ENCODE data around the gene S1PR3.

S1PR3 gene

DNA sequence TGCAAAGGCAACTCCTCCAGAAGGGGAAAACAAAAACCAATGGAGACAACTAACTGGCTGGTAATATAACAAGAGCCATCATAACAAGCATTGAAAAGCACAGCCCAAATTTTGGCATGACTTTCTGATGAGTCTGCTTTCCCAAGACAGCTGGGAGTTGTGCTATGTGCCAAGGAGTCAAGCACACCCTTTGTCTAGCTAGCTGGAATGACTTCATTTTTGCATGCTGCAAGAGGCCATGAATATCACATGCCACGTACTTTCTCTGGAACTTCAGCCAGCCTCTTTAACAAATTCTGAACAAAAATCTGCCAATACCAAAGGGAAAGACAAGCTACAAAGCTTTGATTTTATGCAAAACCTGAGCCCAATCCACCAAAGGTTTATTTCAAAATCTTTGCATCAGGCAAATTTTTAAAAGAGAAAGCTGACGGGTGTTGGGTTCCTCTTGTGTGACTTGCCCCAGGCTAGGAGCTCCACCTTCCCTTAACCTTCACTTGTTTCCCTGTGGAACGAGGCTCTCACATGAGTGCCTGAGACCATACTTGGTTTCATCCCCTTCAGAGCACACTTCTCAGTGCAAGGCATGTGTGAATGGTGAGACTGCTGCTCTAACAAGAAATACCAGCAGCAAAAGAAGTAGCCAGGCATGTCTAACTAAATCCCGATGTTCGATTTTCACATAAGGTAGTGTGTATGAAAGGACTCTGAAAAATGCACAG lies 47.3 kb downstream of the S1PR3 start:
- DNase-seq (ENCODE audit: low spot score): peak; percentile 10

- DNase-seq (ENCODE audit: low spot score): no peak
Observed at GRCh38 chr9:89039104-89039465, 47.8 kb downstream of the S1PR3 start.

GRCh38 chr9:89039664-89040063 lies 48.4 kb downstream of the S1PR3 start:
- DNase-seq (ENCODE audit: low spot score): no peak

- no peak for DNase-seq (ENCODE audit: low spot score)
Observed at GRCh38 chr9:89042984-89043383, 51.7 kb downstream of the S1PR3 start.

DNA sequence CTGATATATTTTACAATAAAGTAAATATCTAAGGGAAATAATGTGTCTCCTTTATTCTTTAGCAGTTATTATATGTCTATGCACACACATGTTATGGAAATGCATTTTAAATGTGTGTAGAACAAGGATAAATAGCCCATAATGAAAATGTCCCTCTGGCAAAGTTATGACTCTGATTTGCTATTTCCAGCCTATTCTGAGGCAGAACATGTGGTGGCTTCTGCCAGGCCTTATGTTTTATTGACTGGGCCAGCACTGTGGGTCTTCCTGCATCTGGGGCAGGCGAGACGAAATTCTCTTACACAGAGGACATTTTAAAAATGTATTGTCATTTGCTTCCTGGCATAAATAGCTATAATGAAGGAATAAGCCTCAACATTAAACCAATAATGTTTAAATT lies 52.8 kb downstream of the S1PR3 start:
- DNase-seq (ENCODE audit: low spot score): no peak

GRCh38 chr9:89044881-89045280 lies 53.6 kb downstream of the S1PR3 start:
- no peak for DNase-seq (ENCODE audit: low spot score)

DNA sequence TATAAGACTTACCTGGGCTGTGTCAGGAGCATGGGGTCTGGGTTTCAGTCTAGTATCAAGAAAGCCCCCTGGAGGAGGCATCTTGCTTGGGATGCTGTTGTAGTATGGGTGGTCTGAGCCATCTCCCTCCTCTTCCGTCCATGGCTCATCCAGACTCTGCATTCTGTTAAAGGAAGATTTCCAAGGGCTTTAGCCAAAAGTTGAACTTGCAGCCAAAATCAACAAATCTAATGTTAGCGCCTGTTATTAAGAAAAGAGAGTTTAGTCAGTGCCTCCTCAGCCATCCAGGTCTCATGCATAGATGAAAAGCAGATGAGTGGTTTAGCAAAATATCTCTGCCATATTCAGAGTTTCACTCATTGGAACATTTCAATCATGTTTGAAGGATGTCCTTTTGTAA lies 55.6 kb downstream of the S1PR3 start:
- DNase-seq (ENCODE audit: low spot score): no peak

DNA sequence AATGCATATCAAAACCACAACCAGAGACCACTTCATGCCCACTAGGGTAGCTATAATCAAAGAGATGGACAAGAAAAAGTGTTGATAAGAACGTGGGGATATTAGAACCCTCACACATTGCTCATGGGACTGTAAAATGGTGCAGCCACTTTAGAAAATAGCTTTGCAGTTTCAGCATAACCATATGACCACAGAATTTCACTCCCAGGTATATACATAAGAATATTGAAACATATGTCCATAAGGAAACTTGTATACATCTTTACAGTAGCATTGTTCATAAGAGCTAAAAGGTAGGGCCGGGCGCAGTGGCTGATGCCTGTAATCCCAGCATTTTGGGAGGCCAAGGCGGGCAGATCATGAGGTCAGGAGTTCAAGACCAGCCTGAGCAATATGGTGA lies 56.4 kb downstream of the S1PR3 start:
- DNase-seq (ENCODE audit: low spot score): no peak

GRCh38 chr9:89048616-89049015 lies 57.3 kb downstream of the S1PR3 start:
- no peak for DNase-seq (ENCODE audit: low spot score)

DNA sequence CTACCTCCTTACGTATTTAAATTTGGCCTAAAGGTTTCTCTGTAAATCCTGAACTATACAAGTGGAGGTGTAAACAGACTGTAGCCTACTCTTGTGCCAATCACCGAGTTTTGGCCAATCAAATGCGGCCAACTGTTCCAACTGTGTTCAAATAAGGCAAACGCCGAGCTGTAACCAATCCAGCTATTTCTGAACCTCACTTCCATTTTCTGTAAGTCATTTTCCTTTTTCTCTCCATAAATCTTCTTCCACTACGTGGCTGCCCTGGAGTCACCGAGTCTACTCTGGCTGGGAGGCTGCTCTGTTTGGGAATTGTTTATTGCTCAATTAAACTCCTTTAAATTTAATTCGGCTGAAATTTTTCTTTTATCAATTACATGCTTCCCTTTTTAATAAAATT lies 58.4 kb downstream of the S1PR3 start:
- DNase-seq (ENCODE audit: low spot score): no peak

- peak; percentile 59 for DNase-seq (ENCODE audit: low spot score)
Observed at GRCh38 chr9:89051421-89052025, 60.3 kb downstream of the S1PR3 start.

- peak; percentile 9 for DNase-seq (ENCODE audit: low spot score)
Observed at GRCh38 chr9:89052470-89053097, 61.3 kb downstream of the S1PR3 start.

- DNase-seq (ENCODE audit: low spot score): no peak
Observed at GRCh38 chr9:89053301-89053700, 62.0 kb downstream of the S1PR3 start.
